Mucosa of gallbladder (tissue), 1 donor: ENCODE data around the gene POU2F3. TPM values are rescaled to one million over a fixed set of nuclear protein-coding genes. Genes with fewer than 3 reads are reported as not detected.

Source experiments
- DNase-seq: peaks from one replicate; pipeline ENCODE4 v3.0.0-alpha.2; 2020; ENCODE audit warnings: low spot score
- total RNA-seq: library from RNA; stranded (reverse); gene quantifications from one replicate; pipeline ENCODE4 v1.2.1, GENCODE V29; 2021
- donor health status: DM: no; HTN: no; CAD: no.

Gene POU2F3
- total RNA-seq, 1 donor from 2014 or later, result 6.5 TPM

DNA sequence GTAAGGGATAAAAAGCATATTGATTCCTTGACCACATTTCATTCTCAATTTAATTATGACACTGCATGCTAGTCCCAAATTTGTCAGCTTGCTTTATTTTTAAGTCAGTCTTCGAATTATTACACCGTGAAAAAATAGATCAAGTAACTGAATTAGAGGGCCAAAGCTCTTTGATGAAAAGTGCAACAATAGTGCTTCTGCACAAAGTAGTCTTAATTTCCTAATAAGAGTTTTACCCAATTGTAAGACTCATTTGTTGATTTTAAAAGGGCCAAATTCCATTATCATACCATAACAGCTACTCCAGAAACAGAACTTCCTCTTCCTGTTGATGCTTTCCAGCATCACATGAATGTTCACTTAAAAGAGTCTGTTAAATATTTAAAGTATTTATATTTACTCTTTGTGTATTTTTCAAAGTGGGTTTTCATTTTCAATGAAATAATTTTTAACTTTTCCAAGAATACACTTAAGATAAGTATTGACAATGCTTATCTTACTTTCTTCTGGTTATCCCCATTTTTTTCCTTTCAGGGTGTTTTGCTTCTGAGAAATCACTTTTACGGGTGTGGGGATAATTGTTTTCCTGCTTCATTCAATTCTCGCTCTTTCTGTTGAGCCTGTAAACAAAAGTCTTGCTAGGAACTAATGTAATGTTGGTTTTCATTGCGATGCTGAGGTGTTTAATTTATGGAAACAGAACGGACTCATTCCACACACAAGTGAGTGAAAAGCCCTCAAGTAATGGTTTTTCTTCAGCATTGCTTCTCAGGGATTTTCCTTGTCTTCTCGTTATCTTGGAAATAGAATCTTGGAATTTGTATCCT lies 98.4 kb downstream of the POU2F3 start:
- no peak for DNase-seq

DNA sequence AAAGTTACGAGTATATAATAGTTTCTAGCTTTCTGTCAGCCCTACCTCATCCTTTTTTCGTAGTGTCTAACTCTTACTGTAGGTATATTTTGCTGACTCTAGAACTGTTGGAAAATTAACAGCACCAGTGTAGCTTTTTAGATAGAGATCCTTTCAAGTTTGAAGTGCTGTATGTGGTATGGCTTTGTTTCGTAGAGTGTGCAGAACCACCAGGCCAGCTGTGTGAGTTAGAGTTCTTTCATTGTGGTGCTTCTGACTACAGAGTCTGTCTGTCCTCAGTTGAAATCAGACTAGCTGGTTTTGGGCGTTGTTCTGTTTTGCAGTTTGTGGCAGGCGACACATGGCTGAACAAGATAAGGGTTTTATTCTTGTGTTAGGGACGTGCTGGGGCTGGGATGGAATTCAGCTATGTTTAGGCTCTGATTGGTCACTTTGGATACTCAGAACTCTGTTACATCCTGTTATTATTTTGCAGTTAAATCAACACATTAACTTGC lies 99.5 kb downstream of the POU2F3 start:
- DNase-seq, result peak; percentile 34

DNA sequence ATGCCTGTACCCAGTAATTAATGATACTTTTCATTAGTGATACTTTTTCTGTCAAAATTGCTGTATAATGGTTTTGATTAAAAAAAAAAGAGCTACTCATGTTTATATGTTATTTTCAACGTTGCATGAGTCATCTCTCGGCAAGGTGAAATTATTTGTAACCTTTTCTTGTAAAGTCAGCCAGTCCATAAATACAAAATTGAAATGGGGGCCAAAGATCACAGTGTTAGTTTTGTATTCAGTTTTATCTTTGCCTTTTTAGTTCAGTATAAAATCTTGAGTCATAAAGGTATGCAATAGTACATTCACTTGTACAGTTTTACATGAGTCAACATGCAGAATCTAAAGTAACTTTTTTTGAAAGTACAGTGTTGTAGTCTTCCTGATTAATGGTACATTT lies 100.6 kb downstream of the POU2F3 start:
- DNase-seq, result no peak

DNA sequence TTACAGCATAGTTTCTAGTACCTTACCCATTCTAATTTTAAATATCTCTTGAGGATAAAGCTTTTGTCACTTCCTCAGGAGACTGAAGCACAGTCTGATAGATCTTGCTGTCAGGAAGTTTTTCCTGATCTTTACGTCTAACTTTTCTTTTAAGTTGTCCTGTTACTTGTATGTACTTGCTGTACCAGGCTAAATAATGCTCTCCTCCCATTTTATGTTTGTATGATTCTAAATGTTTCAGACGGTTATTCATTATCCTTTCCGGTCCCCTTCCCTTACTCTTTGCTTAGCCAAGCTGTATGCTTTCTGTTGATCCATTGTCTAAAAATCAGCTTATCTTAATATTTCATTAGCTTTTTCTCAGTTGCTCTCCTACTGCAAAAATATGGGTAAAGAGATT lies 102.3 kb downstream of the POU2F3 start:
- DNase-seq, result no peak

DNA sequence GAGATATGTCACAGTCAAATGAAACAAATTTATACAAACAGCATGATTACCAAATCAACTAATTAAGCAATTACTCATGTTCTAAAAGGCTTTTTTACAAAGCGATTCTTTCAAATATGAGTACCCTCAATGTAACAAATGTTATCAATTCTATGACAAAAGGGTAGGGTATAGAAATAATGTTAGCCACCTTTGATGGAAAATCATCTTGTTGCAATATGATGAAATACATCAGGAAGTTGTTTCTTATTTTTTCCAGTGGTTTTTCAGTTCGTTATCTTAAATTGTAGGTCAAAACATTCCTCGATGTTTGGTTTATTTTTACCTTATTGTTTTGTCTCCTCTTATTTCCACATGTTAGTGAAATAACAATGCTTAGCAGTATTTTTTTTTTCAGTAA lies 102.7 kb downstream of the POU2F3 start:
- DNase-seq, result no peak

DNA sequence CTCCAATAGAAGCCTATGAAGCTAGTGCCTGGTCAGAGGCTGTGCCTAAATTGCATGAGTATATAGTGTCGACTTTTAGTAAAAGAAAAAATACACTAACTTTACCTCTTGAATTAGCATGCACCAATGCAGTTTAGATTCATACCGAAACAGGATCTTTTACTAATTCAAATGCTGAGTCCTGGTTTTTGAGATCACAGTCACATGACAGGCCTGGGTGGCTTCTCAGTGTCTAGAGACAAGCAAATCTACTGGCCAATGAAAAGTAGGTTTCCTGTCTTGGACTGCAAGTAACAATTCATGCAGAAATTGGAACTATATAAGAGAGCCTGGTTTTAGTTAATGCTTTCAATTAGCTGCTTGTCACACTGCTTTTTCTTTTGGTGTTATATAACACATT lies 103.5 kb downstream of the POU2F3 start:
- DNase-seq, result no peak

DNA sequence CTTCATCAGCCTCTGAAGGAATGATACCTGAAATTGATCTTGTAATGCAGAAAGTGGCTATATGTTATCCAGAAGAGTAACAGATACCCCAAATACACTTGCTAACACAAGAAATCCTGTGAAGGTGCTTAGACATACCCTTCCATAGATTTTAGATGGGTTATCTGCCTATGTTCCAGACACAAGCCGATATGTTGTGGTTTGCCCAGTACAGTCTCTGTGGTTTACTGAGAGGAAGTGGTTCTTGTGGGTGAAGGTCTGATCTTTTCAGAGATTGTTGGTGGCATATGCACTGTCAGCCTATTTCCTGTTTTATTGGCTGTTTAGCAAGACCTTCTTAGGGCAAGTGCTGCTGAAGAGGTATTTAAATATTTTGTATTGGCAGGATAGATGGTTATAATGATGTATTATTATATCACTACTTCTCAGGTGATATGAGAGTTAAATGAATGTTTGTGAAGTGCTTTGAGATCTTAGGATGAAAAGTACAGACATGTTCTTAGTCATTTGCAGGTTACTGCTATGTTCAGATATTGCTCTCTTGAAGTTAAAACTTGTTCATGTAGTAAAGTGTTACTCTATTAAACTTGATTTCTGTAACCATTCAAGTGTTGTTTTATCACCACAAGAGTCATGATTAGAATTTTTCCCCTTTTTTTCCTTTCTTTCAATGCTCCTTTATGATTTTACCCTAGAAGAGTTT lies 104.5 kb downstream of the POU2F3 start:
- DNase-seq, result peak; percentile 35

DNA sequence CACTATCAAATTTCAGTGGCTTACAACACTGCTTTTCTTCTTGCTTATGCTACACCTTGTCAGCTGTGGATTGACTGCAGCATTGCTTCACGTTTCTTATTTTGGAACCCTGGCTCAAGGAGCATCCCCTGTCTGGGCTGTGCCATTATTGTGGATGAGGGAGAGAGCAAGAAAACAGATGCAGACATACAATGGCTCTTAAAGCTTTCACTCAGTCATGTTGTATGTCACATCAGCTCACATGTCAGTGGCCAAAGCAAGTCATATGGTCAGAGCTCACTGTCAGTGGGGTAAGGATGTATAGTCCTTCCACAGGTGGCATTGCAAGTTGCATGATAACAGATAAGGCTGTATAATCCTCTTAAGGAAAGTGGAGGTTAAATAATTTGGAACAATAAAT lies 106.3 kb downstream of the POU2F3 start:
- no peak for DNase-seq

DNA sequence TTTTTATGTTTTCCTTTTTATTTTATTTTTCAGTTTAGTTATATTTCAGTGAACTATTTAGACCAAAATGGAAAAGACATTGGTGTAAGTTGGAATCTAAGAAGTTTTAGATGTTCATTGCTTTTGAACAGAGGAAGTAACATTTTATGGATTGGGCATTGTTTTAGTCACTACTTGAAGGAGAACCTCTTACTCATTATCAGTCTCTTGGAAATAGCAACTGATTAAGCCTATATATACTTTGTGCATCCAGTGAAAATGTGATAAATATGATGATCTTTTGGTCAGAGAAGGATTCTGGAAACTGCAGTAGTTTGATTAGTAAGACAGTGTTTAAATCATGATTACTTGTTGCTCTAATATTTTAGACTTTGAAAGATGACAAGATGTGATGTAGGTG lies 110.7 kb downstream of the POU2F3 start:
- DNase-seq, result no peak

DNA sequence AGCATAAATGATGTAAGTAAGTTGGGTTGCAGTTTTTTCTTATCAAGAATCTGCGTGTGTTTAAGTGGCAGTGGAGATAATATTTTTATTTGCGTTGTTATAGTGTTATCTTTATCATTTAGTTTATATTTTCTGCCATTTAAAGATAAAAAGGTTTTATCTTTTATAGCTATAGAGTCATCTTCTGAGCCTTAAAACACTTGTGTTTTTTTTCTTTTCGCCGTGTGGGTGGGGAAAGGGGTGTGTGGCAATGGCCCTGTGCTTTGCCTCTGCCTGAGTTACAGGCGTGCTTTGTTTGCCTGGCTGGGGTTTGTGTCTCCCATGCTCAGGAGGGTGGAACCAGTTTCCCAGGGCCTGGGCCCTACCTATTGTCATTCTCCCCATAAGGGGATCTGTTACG lies 112.5 kb downstream of the POU2F3 start:
- DNase-seq, result no peak

DNA sequence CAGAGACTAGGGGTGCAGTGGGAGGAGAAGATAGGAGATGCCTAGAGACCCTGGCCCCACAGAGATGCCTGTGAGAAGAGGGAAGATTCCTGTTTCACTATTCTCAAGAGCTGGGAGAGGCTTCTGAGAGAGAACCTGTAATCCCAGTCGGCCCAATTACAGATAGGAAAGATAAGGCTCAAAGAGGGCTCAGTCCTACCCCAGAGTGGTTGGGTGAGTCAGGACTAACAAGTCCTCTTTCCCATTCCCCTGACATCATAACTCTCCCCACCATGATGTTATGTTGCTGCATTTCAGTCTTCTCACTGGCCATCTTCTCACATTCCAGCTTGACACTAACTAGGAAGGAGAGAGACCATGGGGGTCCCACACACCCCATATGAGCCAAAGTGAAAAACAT lies 114.1 kb downstream of the POU2F3 start:
- no peak for DNase-seq

DNA sequence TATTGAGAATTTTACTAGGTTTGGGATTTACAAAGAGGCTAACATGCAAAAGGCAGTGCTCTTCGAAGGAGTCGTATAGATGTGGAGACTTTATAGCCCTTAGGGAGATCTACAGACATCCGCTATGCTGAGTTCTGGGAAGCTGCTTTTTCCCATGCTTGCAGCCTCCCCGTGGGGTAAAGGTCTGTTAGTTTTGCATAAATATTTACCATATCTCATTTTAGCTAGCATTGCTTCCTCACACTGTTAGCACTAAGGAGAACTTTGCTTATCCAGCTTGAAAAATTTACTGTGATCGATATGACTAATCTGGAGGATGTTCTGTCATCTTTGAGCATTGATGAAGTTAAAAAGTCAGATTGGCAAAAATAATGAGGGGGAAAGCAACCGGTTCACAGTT lies 114.8 kb downstream of the POU2F3 start:
- no peak for DNase-seq

DNA sequence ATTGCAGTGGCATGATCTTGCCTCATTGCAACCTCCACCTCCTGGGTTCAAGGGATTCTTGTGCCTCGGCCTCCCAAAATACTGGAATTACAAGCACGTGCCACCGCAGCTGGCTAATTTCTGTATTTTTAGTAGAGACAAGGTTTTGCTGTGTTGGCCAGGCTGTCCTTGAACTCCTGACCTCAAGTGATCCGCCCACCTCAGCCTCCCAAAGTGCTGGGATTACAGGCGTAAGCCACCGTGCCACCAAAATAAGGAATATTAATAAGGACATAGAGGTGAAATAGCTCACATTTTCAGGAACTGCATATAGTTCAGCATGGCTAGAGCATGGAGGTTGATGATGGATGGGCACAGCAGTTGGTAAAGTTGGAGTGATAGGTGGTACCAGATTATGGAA lies 117.7 kb downstream of the POU2F3 start:
- DNase-seq, result no peak

DNA sequence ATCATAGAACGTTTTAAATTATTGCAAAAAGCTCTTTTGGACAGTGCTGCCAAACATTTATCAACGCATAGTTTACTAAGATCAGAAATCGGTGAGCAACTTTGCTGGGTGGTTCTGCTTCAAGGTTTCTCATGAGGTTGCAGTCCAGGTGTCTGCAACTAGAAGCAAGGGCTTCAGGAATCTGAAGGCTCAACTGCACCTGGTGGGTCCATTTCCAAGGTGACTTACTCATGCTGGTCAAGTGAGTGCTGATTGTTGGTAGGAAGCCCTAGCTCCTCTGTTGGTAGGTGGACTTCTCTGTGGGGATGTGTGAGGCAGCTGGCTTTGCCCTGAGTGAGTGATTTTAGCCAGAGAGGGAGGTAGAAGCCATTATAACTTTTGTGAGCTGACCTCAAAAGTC lies 118.8 kb downstream of the POU2F3 start:
- DNase-seq, result no peak

DNA sequence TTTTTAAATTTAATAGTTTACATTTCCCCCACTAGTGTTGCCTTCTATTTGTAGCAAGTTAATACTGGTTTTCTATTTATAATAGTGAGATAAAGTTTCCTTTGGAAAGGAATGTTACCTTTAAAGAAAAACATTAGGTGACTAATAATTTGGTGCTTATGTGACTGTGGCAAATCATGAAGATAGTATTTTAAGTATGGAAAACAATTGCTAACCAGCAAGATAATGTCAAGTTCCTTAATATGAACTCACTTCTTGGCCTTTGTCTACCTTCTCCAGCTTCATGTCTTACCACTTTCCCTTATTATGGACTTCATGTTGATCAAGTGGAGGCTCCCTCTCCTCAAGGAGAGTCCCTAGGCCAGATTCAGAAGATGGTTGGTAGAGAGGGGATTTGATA lies 123.5 kb downstream of the POU2F3 start:
- no peak for DNase-seq

DNA sequence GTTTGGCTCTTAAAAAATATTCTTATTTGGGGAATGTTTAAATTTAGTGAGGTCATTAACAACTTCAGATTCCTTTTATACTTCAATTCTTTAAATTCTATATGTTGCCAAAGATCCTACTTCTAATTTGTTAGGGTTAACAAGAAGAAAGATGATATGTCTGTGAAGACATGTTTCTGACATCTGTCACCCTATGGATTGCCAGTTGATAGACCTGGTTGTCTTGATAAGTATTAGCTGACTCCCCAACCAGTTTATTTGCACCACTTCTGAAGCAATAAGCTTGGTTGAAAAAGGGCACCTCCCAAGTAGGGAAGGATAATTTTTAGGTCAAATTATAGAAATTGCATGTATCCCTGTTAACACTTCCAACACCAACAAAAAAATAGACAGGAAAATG lies 125.6 kb downstream of the POU2F3 start:
- DNase-seq, result no peak

Other genes with a start within 250 kb of the POU2F3 start
- gene TRIM29, start 102.0 kb upstream of the POU2F3 start, total RNA-seq, result 13.5 TPM
- 123 TPM for gene OAF, start 29.1 kb upstream of the POU2F3 start, total RNA-seq
- 9.8 TPM for gene TLCD5, start 85.2 kb downstream of the POU2F3 start, total RNA-seq
- gene ARHGEF12, start 96.3 kb downstream of the POU2F3 start, total RNA-seq, result 127 TPM